T47D (cell line): ENCODE data around the gene ZNF157.

Experiments used
- DNase-seq, 2 experiments: peaks; one replicate each; pipeline versions ENCODE4 v3.0.0 to v3.0.0-alpha.2; 2011 to 2012; ENCODE audit warnings: low read depth in 1 of 2, low spot score in 1 of 2
- JUND ChIP-seq: IDR thresholded peaks from 2 replicates; pipeline ENCODE4 v1.6.1; 2012; ENCODE audit warnings: low read depth
- in situ Hi-C: cut with HindIII; loops from 2 replicates; pipeline ENCODE4 v1.10.0; 2016; ENCODE audit warnings: low sequenced_read_pairs, low pct_unique_long_range_greater_than_20kb

ZNF157 gene

DNA sequence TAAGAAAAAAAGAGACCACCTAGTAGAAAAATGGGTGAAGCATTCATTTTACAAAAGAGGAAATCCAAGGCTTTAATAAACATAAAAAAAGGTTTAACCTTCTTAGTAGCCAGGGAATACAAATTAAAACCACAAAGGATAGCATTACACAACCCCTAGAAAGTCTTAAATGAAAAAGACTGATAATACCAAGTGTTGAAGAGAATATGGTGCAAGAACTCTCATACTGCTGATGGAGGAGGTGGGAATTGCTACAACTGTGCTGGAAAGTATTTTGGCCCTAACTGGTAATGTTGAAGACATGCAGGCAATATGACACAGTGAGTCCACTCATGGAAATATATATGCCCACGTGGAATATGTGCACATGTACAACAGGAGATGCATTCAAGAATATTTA, 90.2 kb downstream of the ZNF157 start:
- TF ChIP-seq JUND = no peak
- in situ Hi-C loops = no loop called here
- no peak for DNase-seq
